Activated T-cell treated with anti-CD3 and anti-CD28 coated beads for 24 hours (primary cell): ENCODE measurements around the gene DOP1B.
"Not testable (repeated sequence)": the region's sequence is repeated elsewhere in the genome, so short reads cannot be mapped to it uniquely, and the experiment has no call there.

Experiments
- DNase-seq: peaks from one replicate; pipeline ENCODE4 v3.0.0-alpha.2; 2020; ENCODE audit warnings: low read depth

DOP1B gene, protein sequence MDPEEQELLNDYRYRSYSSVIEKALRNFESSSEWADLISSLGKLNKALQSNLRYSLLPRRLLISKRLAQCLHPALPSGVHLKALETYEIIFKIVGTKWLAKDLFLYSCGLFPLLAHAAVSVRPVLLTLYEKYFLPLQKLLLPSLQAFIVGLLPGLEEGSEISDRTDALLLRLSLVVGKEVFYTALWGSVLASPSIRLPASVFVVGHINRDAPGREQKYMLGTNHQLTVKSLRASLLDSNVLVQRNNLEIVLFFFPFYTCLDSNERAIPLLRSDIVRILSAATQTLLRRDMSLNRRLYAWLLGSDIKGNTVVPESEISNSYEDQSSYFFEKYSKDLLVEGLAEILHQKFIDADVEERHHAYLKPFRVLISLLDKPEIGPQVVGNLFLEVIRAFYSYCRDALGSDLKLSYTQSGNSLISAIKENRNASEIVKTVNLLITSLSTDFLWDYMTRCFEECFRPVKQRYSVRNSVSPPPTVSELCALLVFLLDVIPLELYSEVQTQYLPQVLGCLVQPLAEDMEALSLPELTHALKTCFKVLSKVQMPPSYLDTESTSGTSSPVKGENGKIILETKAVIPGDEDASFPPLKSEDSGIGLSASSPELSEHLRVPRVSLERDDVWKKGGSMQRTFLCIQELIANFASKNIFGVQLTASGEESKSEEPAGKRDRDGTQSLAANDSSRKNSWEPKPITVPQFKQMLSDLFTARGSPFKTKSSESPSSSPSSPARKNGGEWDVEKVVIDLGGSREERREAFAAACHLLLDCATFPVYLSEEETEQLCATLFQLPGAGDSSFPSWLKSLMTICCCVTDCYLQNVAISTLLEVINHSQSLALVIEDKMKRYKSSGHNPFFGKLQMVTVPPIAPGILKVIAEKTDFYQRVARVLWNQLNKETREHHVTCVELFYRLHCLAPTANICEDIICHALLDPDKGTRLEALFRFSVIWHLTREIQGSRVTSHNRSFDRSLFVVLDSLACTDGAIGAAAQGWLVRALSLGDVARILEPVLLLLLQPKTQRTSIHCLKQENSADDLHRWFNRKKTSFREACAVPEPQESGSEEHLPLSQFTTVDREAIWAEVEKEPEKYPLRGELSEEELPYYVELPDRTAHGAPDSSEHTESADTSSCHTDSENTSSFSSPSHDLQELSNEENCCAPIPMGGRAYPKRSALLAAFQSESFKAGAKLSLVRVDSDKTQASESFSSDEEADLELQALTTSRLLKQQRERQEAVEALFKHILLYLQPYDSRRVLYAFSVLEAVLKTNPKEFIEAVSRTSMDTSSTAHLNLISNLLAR (N-terminal part only)

DNA sequence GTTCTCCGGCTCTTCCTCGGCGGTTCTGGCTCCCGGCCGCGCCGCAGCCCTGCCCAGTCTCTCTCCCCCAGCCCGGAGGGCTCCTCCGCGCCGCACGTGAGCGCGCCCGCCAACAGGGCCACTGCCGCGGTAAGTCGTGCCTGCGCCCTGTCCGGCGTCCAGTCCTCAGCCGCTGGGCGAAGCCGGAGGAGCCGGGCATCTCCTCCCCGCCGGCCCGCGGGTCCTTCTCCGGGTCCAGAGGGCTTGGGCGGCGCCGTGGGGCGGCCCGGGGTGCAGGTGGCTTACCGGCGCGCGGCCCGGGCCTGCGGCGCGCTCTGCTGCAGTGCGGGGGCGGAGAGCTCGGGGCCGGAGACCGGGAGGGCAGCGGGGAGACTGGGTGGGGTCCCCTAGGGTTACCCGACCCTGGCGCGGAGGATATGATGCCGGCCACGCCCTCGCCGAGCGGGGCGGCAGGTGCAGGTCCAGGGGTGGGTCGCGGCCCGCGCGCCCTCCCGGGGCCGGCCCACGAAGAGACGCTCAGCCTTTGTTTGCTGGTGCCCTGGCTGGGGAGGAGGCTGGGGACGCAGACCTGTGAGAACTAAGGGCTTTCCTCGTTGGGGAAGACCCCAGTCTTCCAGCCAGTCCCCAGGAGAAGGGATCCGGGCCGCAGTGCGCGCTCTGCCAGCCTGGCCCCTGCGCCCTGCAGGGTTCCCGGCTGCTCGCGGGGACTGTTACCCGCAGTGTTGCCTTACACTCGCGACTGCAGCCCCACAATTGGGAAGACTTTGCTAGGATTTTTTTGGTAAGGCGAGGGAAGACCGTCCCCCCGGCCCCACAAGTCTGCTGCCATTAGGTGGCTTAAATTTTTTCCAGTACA, at the start of gene DOP1B:
DOP1B (plus strand) TSS at position 10 of the 856 bp plus-strand sequence. CDS start 7,910 bp downstream, outside the sequence.
- DNase-seq, result peak; percentile 23

- no peak for DNase-seq
Measured at GRCh38 chr21:36109868-36110267, 46.8 kb upstream of the DOP1B start.

DNA sequence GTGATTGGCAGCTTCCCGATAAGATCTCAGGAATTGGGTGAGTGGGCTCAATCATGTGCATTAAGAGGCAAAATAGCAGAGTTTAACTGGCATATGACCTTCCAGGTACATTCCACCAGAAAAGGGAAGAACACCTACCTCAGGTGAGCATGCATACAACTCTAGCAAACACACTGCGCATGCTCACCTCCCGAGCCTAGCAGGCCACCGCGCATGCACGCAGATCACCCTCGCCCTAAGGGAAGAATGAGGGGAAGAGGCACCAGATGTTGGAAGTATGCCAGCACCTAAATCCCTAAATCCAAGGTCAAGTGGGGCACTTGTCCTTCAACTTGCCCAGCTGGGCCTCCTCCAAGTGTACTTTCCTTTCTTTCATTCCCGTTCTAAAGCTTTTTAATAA, 45.4 kb upstream of the DOP1B start:
- DNase-seq, result no peak

DNA sequence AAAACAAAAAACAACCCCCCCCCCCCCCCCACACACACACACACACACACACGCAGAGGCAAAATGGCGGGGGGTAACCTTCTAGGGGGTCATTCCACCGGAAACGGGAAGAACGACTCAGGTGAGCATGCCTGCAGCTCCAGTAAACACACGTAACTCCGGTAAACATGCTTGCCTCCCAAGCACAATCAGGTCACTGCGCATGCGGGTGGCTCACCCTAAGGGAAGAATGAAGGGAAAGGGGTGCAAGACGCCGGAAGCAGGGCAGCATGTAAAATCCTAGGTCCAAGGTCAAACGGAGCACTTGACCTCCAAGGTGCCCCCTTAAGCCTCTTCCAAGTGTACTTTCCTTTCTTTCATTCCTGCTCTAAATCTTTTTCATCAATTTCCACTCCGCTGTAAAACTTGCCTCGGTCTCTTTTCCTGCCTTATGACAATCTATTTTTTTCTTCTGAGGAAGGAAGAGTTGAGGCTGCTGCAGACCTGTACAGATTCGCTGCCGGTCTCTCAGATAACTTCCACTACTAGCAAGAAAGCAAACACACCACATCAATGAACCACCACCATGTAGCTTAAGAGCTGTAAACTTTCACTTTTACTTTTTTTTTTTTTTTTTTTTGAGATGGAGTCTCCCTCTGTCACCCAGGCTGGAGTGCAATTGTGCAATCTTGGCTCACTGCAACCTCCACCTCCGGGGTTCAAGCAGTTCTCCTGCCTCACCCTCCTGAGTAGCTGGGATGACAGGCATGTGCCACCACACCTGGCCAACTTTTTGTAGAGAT, 42.8 kb upstream of the DOP1B start:
- DNase-seq, result peak; percentile 30

GRCh38 chr21:36115138-36115730, 41.4 kb upstream of the DOP1B start:
- no peak for DNase-seq

GRCh38 chr21:36117286-36117741, 39.3 kb upstream of the DOP1B start:
- no peak for DNase-seq

- DNase-seq, result no peak
Measured at GRCh38 chr21:36120304-36120888, 36.2 kb upstream of the DOP1B start.

DNA sequence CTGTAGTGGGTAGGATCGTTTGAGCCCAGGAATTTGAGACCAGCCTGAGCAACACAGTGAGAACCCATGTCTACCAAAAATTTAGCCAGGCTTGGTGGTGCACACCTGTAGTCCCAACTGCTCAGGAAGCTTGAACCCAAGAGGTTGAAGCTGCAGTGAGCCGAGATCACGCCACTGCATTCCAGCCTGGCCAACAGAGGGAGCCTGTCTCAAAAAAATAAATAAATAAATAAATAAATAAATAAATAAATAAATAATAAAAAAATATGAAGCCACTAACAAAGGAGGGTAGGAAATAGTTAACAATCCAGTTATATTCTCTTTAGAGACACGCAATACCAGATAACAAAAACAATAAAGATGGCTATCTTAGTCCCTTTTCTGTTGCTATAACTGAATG, 33.6 kb upstream of the DOP1B start:
- no peak for DNase-seq

DNA sequence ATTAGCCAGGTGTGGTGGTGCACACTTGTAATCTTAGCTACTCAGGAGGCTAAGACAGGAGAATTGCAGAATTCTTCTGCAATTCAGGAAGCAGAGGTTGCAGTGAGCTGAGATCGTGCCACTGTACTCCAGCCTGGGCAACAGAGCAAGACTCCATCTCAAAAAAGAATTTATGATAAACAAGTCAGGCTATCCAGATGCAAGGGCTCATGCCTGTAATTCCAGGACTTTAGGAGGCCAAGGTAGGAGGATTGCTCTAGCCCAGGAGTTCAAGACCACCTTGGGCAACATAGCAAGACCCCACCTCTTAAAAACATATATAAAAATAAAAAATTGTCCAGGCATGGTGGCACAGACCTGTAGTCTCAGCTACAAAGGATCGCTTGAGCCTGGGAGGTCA, 32.2 kb upstream of the DOP1B start:
- no peak for DNase-seq

DNA sequence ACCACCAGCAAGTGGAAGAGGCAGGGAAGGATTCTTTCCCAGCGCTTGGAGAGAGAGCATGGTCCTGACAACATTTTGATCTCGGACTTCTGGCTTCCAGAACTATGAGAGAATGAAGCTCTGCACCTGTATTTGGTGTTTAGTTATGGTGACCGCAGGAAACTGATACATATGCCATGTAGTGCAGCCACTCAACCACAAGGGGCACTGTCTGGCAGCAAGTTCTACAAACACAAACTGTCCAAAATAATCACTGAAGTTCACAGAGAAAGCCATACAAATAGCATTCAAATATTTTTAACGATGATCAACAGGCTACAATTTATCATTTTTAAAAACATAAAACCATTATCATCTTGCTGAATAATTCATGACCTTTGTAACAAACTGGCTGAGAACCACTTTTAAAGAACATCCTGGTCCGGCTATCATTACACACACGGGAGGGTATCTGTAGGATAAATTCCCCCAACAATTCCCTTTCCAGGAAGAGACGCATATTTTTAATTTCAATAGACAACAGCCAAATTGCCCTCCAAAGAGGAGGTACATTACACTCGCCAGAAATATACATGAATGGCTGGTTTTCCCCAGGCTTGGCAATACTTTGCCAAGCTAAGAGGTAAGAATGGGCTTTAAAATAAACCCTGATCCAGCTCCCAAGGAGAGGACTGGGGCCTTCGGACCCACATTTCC, 31.0 kb upstream of the DOP1B start:
- no peak for DNase-seq

GRCh38 chr21:36126208-36126565, 30.4 kb upstream of the DOP1B start:
- DNase-seq, result no peak

- no peak for DNase-seq
Measured at GRCh38 chr21:36126621-36127110, 30.0 kb upstream of the DOP1B start.

GRCh38 chr21:36127250-36127904, 29.2 kb upstream of the DOP1B start:
- no peak for DNase-seq

DNA sequence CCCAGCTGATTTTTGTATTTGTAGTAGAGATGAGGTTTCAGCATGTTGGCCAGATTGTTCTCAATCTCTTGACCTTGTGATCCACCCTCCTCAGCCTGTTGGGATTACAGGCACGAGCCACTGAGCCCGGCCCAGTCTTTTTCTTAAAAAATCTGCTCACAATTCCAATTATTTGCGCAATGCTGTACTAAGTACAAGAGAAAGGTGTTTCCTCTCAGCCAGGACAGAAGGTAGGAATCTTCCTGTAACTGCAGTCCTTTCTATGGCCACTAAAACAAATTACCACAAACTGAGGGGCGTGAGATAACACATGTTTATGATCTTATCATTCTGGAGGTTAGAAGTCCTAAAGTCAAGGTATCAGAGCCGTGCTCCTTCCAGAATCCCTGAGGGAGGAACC, 28.6 kb upstream of the DOP1B start:
- no peak for DNase-seq

- DNase-seq, result no peak
Measured at GRCh38 chr21:36129219-36129618, 27.4 kb upstream of the DOP1B start.

GRCh38 chr21:36130414-36130762, 26.2 kb upstream of the DOP1B start:
- not testable (repeated sequence) for DNase-seq

DNA sequence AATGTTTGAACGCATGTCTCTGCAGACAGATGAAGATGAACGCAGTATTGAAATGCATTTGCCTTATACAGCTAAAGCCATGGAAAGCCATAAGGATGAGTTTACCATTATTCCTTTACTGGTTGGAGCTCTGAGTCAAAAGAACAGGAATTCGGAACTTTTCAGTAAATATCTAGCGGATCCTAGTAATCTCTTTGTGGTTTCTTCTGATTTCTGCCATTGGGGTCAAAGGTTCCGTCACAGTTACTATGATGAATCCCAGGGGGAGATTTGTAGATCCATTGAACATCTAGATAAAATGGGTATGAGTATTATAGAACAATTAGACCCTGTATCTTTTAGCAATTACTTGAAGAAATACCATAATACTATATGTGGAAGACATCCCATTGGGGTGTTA, 25.8 kb upstream of the DOP1B start:
- DNase-seq, result not testable (repeated sequence)

- DNase-seq, result no peak
Measured at GRCh38 chr21:36132696-36133095, 23.9 kb upstream of the DOP1B start.
